CD1c-positive myeloid dendritic cell (primary cell): ENCODE results near the gene ARHGEF7.
"Not testable (repeated sequence)": the region's sequence is repeated elsewhere in the genome, so short reads cannot be mapped to it uniquely, and the experiment has no call there.

ENCODE experiments used
- DNase-seq: peaks from one replicate; pipeline ENCODE4 v3.0.0-alpha.2; 2016; ENCODE audit errors: extremely low spot score

Gene ARHGEF7

DNA sequence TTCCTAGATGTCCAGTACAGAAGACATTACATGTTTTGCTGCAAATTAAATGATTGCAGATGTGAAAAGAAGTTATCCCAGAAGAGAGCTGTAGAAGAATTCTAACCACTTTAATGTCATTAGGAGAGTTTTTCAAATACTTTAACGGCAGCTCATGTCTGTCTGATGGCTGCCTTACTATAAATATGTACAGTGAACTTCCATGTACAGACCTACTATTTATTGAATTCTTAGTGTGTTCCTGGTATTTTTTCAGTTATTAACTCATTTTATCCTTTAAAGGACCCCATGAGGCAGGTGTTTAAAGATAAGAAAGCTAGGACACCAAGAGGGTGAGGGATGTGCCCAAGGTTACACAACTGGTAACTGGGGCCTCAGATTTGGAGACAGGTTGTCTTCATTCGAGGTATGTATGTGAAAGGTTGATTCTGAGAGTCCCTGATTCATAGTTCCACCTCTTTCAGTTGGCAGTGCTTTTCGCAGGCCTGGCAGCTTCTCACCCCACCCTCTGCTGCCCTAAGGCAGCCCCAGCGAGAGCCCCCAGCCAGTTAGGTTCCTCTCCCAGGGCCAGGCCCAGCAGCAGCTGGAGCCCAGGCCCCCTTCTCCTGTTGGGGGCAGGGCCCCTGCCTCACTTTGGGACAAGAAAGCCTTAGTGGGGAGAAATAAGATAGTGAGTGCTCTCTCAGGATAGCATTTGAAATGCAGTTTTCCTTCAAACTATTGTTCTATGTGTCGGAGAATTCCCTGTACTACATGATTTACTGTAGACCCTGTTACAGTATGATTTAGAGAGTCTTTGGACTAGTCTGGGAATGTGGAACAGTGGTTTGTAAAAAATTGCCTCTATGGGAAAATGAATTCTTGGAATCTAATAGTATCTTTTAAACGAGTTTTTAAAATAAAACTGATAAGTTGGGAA, 137.6 kb downstream of the ARHGEF7 start:
- no peak for DNase-seq

DNA sequence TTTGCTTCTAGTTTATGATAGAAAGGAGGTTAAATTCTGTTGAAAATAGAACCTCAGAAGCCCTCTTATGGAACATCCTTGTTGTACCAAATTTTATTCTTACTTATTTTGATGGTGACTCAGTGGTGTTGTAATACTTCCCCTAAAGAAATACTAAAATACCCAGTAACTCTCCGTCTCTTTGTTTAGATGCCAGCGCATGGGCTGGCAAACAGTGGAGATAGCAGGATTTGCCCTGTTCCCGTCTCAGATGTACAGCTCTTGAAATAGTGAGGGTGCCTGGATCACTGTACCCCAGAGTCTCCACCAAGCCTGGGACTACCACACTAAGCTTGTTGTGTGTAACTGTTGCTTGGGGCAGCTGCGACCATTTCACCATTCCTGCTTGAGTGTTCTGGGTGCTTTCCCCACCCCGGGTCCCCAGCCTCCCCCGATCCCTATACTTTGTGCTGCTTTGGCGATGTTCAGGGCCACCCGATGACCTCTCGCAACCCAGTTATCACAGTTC, 138.3 kb downstream of the ARHGEF7 start:
- DNase-seq: no peak

DNA sequence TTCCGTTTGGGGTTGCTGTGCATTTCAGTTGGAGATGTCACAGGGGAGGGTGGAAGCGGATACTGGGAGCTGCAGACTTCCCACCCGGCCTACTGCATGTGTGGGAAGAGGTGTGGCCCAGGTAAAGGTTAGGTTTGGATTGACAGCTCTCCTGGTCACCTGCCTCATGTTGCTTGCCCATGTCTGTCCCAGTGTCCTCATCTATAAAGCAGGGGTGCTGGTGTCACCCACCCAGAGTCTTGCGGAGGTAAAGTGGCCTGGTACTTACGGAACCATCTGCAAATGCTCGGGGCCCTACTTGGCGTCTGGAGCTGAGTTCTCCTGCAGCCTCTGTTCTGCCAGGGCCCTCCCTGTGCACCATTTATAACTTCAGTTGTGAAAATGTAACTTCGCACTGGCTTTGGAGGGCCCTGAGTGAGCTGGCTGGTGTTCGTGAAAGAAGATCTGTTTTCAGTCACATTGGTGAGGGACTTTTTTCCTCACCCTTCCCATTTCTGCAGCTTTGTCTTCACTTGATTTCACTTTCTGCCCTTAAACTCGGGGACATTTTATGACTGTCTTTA, 140.2 kb downstream of the ARHGEF7 start:
- no peak for DNase-seq

DNA sequence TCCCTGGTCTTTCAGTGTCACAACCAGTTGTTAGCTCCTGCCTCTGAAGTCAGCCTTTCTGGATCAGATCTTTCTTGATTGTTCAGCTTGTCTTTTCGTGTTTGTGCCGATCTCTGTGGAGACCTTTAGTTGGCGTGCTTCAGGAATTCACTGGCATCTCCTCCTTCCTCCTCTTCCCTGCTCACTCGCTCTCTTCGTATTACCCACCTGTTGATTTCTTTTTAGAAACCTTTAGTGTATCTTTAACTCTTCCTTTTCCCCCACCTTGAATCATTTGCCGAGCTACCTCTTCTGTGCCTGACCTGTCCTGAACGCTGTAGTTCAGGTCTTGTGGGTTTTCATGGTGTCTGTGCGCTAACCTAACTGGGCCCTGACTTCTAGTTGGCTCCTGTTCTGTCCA, 141.3 kb downstream of the ARHGEF7 start:
- no peak for DNase-seq

DNA sequence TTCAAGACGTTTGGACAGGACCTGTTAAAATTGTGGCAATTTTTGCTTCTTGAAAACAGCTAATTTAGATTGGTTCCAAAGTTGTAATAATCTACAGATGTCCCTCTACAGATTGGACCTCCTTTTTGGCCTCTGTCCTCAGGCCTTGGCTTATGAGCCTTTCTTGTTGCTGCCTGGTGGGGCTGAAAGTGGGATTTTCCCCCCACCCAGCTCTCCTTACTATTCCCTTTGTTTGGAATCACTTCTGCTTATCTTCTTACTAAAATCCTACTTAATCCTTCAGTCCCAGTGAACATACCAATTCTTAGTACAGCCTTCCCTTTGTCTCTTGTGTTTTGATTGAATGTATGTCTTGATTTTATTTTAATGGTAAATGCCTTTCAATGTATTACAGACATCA, 141.8 kb downstream of the ARHGEF7 start:
- no peak for DNase-seq

DNA sequence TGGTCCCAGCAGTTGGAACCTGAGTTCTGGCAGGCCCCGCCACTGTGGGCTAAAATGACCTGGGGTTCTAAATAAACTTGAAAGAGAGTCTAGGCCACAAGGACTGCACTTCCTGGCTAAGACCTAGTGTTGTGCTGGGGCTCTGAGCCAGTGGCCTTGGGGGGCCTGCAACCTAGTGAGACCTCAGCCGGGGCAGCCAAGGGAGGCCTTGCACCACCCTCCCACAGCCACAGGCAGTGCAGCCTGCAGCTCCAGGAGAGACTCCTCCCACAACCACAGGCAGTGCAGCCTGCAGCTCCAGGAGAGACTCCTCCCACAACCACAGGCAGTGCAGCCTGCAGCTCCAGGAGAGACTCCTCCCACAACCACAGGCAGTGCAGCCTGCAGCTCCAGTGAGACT, 142.8 kb downstream of the ARHGEF7 start:
- DNase-seq: not testable (repeated sequence)

DNA sequence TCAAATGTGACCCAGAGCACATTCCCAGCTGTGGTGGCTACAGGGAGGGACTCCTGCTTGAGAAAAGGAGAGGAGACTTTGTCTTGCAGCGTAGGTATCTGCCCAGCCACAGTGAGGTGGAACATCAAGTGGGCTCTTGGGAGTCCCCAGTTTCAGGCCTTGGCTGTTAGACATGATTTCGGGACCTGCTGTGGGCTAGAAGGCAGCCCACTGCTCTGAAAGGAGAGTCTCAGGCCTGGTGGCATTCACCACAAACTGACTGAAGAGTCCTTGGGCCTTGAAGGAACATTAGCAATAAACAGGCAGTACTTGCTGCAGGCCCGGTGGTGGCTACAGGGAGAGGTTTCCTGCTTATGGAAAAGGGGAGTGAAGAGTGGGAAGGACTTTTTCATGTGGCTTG, 143.5 kb downstream of the ARHGEF7 start:
- no peak for DNase-seq

DNA sequence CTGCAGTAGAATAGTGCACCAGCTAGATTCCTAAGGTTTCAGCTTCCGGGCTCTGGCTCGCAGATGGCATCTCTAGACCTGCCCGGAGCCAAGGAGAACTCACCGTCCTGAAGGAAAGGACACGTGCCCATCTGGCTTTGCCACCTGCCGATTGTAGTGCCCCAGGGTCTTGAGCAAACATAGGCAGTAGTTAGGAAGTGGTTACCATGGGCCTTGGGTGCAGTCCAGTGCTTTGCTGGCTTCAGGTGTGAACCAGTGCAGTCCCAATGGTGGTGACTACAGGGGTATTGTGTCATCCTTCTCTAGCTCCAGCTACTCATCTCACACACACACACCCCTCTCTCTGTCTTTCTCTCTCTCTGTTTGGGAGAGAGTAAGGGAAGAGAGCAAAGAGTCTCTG, 143.9 kb downstream of the ARHGEF7 start:
- no peak for DNase-seq

DNA sequence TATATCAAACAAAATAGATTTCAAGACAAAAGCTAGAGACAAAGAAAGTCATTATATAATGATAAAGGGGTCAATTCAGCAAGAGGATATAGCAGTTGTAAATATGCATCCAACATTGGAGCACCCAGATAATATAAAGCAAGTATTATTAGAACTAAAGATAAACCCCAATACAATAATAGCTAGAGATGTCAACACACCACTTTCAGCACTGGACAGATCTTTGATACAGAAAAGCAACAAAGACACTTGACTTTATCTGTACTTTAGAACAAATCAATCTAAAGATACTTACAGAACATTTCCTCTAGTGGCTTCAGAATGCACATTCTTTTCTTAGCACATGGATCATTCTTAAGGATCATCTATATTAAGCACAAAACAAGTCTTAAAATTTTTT, 146.2 kb downstream of the ARHGEF7 start:
- DNase-seq: no peak

DNA sequence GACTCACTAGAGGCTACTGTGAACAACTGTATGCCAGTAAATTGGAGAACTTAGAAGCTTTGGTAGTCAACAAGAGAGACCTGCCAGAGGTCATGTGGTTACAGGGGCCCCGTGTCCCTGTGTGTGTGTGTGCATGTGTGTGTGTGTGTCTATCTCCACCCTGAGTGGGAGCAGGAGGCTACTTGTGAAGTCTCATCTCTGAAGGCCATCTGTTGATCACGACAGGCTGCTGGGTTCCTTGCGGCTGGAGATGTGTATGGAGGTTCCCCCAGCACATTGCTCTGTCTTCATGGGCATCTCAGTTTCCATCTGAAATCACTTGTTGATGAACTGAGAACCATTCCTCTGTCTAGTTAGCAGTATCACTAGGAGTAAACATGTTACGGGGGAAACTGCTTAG, 147.2 kb downstream of the ARHGEF7 start:
- DNase-seq: no peak

DNA sequence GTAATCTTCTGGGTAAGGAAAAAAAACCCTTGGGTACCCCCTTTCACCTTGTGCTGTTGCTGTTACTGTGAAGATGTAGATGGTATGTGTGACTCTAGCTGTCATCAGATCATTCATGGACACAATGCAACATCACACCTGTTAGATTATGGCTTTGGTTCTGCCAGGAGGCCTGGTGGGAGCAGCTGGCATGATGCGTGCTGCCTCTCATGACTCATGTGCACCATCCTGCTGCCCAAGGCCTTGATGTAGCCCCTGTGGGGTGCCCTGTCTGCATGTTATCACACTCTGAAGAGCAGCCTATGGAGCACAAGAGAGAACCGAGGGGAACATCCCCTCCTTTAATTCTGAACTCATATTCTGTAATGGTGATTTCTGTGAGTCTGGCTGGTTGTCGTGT, 147.6 kb downstream of the ARHGEF7 start:
- DNase-seq: no peak

DNA sequence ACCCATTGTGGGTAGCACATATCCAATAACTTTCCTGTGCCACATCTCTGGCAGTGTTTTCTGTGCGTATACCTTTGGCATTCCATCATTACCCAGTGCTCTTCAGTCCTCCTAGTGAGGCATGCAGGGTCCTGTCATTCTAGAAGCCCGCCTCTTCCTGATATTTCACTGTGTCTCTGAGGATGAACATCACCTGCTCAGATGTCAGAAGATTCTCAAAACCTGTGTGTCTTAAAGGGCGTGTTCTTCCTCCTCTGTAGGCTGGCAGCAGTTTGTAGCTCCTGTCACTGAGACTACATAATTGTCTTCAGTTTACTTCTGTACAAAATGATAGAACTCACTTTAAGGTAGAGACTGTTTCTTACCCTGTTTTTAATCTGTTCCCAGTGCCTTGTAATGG, 148.5 kb downstream of the ARHGEF7 start:
- no peak for DNase-seq

DNA sequence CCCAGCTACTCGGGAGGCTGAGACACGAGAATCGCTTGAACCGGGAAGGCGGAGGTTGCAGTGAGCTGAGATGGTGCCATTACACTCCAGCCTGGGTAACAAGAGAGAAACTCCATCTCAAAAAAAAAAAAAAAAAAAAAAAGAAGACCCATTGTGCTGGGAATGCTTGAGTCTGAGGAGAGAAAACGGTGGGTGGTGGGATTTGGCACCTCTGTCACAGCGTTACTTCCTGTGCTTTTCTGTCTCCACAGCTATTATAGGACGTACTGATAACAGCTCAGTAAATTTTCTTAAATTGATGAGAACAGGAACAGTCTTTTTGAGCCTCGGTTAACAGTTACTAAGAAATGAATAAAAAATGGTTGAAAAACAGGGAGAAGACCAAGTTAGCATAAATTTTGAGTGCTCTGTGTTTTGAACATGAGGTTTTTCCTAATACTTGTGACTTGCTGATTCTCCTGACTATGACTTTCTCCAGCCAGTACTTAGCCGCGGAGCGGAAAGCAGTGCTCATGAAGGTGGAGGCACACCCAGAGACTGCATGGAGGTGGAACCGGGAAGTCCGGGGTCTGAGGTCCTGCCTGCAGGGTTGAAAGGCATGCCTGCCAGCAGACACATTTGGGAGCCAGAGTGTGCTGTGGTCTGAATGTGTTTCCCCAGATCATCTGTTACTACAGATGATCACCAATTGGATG, 150.0 kb downstream of the ARHGEF7 start:
- DNase-seq: no peak

DNA sequence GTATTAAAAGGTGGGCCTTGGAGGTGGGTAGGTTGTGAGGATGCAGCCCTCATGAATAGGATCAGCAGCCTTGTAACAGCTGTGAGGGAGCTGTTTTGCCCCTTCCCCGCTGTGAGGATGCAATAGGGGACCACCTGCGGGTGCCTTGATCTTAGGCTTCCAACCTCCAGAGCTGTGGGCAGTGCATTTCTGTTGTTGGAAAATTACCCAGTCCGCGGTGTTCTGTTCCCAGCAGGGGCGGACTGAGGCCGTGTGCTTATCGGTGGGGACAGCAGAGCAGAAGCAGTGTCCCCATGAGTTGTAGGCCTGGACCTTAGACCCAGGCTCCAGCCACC, 150.6 kb downstream of the ARHGEF7 start:
- no peak for DNase-seq

DNA sequence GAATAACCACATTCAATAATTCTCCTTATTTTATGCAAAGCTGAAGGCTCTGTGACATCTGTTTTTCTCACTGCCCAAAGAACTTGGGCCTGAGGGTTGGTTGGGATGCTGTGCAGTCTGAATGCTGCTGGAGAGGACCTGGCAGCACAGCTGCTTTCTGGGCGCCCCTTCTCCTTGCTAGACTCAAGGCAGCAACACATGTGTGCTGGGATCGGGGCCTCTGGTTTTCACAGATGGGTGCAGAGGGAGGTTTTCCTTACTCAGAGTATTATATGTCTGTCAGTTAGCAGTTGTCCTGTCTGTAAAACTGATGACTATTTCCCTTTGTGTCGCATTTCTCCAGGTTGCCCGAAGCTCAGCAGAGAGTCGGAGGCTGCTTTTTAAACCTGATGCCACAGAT, 152.1 kb downstream of the ARHGEF7 start:
- no peak for DNase-seq

DNA sequence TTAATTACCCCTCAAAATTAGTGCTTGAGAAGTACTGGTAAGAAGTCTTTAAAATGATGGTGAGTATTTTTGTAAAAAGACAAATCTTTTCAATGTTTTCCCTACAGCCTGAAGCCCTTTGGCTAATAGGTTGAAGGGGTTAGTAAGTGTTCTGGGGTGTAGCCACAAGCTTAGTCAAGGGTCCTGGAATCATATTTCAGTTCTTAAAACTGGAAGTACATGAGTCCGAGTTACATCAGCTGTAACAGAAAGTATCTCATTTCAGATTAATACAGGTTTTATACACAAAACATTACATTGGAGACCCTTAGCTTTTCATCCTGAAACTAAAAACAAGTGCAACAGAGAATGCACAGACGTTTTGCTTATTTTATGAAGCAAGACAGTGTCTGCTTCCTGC, 152.7 kb downstream of the ARHGEF7 start:
- no peak for DNase-seq

DNA sequence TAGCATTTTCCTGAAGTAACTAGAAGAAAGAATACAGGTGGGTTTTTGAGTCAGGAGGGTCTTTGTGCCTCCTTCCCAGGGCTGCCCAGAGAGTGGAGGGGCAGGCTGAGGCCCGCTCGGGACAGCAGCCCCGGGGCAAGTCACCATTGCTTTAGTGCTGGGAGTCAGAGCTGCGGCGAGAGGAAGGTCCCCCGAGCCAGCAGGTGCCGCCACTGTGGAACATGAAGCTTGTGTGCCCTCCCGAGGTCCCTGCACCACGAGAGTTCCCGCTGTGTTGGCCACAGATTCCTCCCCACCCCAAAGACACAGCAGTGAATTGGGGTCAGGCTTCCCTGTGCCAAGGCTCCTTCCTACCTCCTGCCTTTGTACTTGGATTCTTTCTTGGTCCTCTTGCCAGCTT, 154.4 kb downstream of the ARHGEF7 start:
- DNase-seq: no peak

DNA sequence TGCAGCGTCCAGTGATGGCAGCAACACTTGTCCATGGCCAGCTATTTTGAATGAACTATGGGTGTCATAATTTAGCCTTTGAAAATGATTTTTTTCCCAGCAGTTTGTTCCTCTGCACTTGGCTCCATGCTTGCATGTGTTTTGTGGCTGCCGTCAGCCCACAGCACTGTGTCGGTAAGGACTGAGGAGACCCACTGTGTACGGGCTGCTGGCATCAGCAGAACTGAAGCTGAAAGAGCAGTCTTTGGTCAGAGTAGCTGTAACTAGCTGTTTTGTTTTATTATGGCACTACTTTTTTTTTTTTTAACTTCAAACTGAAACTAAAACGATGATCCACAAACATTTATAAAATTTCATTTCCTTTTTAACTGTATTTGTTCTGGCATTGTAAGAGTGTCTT, 155.0 kb downstream of the ARHGEF7 start:
- no peak for DNase-seq

DNA sequence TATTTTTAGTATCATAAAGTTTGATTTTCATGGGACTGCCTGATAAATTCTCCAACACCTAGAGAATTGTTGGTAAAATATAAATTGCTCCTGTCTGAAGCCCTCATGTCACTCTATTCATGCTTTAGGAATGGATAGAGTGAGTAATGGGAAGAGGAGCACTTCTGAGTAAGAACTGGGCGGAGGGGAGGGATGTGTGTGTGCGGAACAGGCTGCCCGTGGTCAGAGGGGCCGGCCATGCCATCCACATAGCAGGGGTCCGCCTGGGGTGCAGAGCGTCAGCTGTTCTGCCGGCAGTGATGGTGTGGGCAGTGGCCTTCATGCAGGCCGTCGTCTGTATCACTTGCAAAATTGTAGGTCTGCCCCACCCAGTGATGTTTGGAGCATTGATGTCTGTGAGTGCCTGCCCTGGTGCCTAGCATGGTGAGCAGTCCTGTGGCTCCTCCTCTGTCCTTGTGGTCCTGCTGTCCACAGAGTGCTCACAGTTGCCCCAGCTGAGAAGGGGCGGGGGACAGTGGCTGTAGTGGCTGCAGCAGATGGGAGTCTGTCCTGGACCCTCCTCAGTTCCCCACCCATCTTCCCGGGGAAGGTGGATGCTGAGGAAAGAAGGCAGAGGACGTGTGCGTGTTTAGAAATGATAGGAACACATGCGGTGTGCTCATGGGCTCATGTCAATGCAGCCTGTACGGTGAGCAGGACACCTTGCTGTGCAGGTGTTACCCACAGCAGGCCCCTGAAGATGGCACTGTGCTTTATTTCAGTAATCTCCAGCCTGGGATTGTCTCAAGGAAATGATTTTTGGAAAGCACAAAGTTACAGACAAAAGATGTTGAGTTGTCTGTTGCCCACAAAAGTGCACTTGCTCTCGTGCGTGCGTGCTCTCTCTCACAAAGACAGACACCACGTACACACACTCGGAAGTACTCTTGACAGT, 155.9 kb downstream of the ARHGEF7 start:
- no peak for DNase-seq

DNA sequence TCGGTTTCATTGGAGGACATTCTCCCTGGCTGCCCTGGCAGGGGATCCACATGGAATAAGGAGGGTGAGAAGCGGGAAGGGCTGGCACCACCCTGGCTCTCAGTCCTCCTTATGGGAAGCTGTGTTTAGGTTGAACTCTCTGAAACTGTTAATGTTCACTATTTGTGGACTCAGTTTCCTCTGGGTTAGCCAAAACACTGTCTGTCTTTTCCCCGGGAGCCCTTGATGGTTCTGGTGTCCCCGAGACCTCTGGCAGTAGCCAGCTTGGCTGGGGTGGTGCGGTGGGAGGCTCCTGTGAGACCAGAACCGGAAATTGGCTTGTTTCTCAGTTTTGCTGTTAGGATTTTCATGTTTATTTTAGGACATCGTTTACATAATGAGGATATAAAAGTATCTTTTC, 157.0 kb downstream of the ARHGEF7 start:
- DNase-seq: no peak

DNA sequence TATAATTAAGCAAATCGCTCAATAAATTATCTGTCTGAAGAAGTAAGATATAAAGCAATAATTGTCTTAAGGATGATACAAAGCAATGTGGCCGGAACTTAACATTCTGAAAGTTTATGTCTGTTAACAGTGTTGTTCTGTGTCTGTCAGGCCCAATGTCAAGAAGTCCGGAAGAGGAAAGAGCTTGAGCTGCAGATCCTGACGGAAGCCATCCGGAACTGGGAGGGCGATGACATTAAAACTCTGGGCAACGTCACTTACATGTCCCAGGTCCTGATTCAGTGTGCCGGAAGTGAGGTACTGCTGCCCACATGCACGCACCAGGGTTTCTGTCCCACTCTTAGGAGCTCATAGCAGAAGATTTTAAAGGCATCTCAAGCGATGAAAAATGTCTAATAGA, 160.3 kb downstream of the ARHGEF7 start:
- DNase-seq: no peak
